ENCODE data around the gene MAP3K12. TPM values are rescaled to one million over a fixed set of nuclear protein-coding genes. Genes with fewer than 3 reads are reported as not detected.

Gene MAP3K12
- total RNA-seq, 3 donors from 2014 or later (not counting 1 experiment from before 2014, with no cell fraction given): 15.3 to 21.8 (median 21.8) TPM

GRCh38 chr12:53507603-53507885 lies 8.3 kb upstream of the MAP3K12 start:
- no peak overlapping the region for H3K27ac Mint-ChIP-seq
- no peaks in the 10 kb centered on the region for H3K36me3 Mint-ChIP-seq
- TF ChIP-seq CTCF (IDR thresholded peaks at IDR 0.05): no peak
- DNase-seq (no peak), ATAC-seq (no peak)
- no peak overlapping the region for H3K4me3 Mint-ChIP-seq
- Histone ChIP-seq H3K9me3 (ENCODE audit: control insufficient read depth, insufficient read depth, low read length) (no peaks in the 10 kb centered on the region), H3K27me3 (ENCODE audit: control insufficient read depth, insufficient read depth, low read length) (no peaks in the 10 kb centered on the region), H3K4me1 (ENCODE audit: control insufficient read depth, insufficient read depth, low read length) (peaks cover 9% of the 10 kb centered on the region), H3K36me3 (ENCODE audit: control insufficient read depth, insufficient read depth, low read length) (peaks cover 40% of the 10 kb centered on the region), H3K27ac (ENCODE audit: low read length) (no peak overlapping the region), H3K4me3 (ENCODE audit: low read length) (no peak overlapping the region)
- no peaks in the 10 kb centered on the region for H3K9me3 Mint-ChIP-seq
- no peaks in the 10 kb centered on the region for H3K27me3 Mint-ChIP-seq (ENCODE audit: low read depth in 2 of 2)
- WGBS (ENCODE audit: insufficient coverage): 92% methylated on average over 3 of the region's 4 CpGs
- peaks cover 6% of the 10 kb centered on the region in 2 donors for H3K4me1 Mint-ChIP-seq
- intact Hi-C loops (cut with micrococcal nuclease): loop anchor here (10.0 kb wide), 2 partner anchors 183 to 303 kb away; partner anchors contain the start of genes AAAS and ITGB7

GRCh38 chr12:53506881-53507602 lies 7.8 kb upstream of the MAP3K12 start, which contains the start of gene NPFF:
NPFF (minus strand) TSS chr12:53507484; CDS start chr12:53507474, 10 bp downstream.
- no peak for DNase-seq
- H3K4me3 Mint-ChIP-seq: no peak within 1 kb of the TSS
- no peaks in the 10 kb centered on the region for H3K27me3 ChIP-seq (ENCODE audit: control insufficient read depth, insufficient read depth, low read length)
- WGBS (ENCODE audit: insufficient coverage): 94% methylated on average over 9 of the region's 9 CpGs
- no peaks in the 10 kb centered on the region for H3K27me3 Mint-ChIP-seq (ENCODE audit: low read depth in 2 of 2)
- ATAC-seq: no peak
- no peaks in the 10 kb centered on the region for H3K9me3 ChIP-seq (ENCODE audit: control insufficient read depth, insufficient read depth, low read length)
- intact Hi-C loops (cut with micrococcal nuclease): loop anchor here (10.0 kb wide), 2 partner anchors 182 to 302 kb away; partner anchors contain the start of genes AAAS and ITGB7
- H3K27ac ChIP-seq (ENCODE audit: low read length): no peak within 1 kb of the TSS
- H3K4me3 ChIP-seq (ENCODE audit: low read length): no peak within 1 kb of the TSS
- H3K4me1 ChIP-seq (ENCODE audit: control insufficient read depth, insufficient read depth, low read length): peaks cover 12% of the 10 kb centered on the region
- peaks cover 35% of the 10 kb centered on the region for H3K36me3 ChIP-seq (ENCODE audit: control insufficient read depth, insufficient read depth, low read length)
- H3K4me1 Mint-ChIP-seq: peaks cover 9 to 10% of the 10 kb centered on the region in 2 donors
- no peaks in the 10 kb centered on the region for H3K36me3 Mint-ChIP-seq
- H3K27ac Mint-ChIP-seq: no peak within 1 kb of the TSS
- no peaks in the 10 kb centered on the region for H3K9me3 Mint-ChIP-seq
- no peak for TF ChIP-seq CTCF (IDR thresholded peaks at IDR 0.05)

- no peak for ATAC-seq
- no peak overlapping the region for H3K27ac ChIP-seq (ENCODE audit: low read length)
- Mint-ChIP-seq H3K4me1 (peaks cover 12 to 15% of the 10 kb centered on the region in 2 donors), H3K4me3 (no peak overlapping the region), H3K36me3 (no peaks in the 10 kb centered on the region), H3K9me3 (no peaks in the 10 kb centered on the region), H3K27me3 (ENCODE audit: low read depth in 2 of 2) (no peaks in the 10 kb centered on the region), H3K27ac (no peak overlapping the region)
- no peak for TF ChIP-seq CTCF (IDR thresholded peaks at IDR 0.05)
- no peak overlapping the region for H3K4me3 ChIP-seq (ENCODE audit: low read length)
- DNase-seq: no peak
- H3K4me1 ChIP-seq (ENCODE audit: control insufficient read depth, insufficient read depth, low read length): peaks cover 19% of the 10 kb centered on the region
- WGBS (ENCODE audit: insufficient coverage): 100% methylated on average over 2 of the region's 2 CpGs
- H3K27me3 ChIP-seq (ENCODE audit: control insufficient read depth, insufficient read depth, low read length): no peaks in the 10 kb centered on the region
- intact Hi-C loops (cut with micrococcal nuclease): loop anchor here (10.0 kb wide), 2 partner anchors 182 to 302 kb away; partner anchors contain the start of genes AAAS and ITGB7
- peaks cover 29% of the 10 kb centered on the region for H3K36me3 ChIP-seq (ENCODE audit: control insufficient read depth, insufficient read depth, low read length)
- no peaks in the 10 kb centered on the region for H3K9me3 ChIP-seq (ENCODE audit: control insufficient read depth, insufficient read depth, low read length)
These were observed 7.2 kb upstream of the MAP3K12 start for GRCh38 chr12:53506450-53506785.

Data from natural killer cell (primary cell).